GM19240 (cell line): ENCODE data around the gene HOGA1.
"Not testable (repeated sequence)": the region's sequence is repeated elsewhere in the genome, so short reads cannot be mapped to it uniquely, and the experiment has no call there.

Experiments used
- DNase-seq: peaks from one replicate; pipeline ENCODE4 v3.0.0; 2011; ENCODE audit warnings: low spot score; ENCODE audit not compliant: insufficient read length

The HOGA1 gene

DNA sequence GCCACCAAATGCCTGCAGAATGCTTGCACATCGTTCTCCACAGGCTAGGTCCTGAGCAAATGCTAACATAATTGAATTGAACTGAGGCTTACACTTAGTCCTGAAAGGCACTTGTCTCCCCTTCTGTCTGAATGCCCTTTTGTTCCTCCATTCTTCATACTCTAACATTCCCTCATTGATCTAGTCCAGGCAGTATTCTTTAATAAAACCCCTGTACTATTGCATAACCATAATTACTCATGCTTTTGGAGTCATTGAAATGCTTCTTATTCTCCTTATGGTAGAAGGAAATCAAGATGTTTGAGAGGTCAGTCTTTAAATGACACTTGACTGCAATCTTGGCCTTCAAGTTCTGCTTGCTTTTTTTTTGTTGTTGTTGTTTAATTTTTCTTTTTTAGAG, 63.4 kb downstream of the HOGA1 start:
- no peak for DNase-seq

DNA sequence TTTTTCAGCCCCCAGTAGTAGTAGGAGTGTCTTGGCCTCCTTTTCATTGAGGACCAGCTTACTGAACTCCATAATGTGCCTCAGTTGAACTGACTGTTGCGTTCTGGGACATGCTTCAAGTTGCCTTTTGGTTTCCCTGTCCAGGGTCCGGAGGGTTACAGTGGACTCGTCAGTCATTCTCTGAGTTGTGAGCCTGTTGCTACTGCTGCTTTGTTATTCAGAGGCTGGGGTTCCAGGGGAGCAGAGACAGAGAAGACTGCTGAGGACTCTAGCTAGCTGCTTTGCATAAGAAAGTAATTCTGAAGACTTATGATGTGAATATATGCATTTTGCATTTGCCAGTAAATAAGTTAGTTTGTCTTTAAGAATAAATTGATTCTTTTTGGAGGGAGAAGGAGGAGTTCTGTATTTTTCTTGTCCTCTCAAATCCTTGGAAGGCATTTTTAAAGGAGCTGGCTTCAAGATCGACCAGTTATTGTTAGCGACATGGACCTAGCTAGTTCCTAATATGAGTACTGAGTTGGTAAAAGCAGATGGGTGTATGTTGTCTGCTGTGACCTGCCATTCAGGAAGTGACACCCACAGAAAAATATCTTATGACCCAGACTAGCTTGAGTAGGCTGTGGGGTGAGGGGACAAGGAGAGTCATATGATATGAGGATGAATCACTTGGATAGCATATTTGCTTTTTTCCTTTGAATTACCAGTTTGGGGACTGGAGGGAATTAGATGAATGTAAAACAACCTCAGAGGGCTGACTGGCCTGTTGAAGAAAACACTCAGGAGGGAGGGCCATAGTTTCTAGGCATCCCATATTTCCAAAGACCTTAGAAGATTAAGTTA, 64.6 kb downstream of the HOGA1 start:
- no peak for DNase-seq

DNA sequence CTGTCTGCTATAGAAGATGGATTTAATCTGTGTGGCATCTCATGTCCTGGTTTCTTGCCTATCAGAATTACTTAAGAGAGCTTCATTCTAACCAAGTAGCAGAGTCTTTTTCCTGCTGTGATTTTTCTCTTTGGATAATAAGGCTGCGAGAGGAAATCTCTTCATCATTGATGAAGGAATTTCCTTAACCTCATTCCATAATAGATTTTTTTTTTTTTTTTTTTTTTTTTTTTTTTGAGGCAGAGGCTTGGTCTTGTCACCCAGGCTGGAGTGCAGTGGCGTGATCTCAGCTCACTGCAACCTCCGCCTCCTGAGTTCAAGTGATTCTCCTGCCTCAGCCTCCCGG, 65.2 kb downstream of the HOGA1 start:
- DNase-seq, result not testable (repeated sequence)

DNA sequence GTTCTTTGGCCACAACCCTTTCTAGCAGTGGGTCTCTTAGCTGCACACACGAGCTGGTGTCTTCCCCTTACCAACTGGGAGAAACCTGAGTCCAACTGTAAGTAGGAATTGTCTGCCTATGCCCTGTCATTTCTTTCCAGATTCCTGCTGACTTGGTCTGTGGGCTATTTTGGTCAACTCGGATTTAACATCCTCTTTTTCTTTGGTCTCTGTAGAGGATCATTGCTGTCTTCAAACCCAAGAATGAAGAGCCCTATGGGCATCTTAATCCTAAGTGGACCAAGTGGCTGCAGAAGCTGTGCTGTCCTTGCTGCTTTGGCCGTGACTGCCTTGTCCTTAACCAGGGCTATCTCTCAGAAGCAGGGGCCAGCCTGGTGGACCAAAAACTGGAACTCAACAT, 66.5 kb downstream of the HOGA1 start:
- DNase-seq, result no peak

DNA sequence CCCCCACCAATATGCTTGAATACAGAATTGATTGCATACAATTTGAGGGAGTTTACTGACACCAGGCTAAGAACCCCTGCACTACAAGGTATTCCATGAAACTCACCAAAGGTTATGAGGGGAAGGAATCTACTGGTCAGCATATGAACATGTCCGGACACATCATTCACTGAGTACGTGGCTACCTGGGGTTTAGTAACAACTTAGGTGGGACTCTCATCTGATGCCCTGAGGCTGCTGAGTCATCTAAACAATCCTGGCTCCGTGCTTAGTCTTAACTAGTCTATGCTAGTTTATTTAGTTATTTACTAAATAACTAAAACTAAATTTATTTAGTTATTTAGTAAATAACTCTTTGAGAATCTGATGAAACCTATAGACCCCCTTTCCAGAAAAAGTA, 67.6 kb downstream of the HOGA1 start:
- no peak for DNase-seq

DNA sequence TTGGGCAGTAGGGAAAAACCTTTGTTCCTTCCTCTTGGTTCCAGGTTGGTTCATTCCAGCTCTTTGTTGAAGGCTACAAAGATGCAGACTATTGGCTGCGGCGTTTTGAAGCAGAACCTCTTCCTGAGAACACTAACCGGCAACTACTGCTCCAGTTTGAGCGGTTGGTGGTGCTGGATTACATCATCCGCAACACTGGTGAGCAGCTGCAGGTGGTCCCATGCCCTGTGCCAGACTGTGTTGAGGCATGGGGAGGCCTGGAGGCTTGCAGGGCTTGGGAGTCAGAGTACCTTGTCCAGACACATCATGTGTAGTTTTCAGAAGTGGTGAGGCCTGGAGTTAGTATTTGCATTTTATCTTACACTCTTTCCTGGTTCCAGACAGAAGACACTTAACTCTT, 72.6 kb downstream of the HOGA1 start:
- no peak for DNase-seq

DNA sequence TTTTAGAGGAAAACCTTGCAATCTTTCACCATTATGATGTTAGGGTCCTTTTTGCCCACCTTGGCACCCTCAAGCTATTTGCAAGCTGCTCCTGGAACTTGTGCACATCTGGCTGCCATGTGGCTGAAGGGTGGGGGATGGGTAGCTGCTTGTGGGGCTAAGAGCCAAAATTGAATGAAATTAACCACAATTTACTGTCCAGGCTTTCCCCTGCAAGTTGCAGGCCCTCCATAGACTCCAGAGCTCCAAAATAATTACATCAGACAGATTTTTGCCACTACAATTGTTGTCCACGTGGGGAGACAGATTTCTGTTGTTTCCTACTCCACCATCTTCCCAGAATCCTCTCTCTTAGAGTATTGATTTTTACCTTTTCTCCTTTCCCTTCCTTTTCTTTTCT, 75.4 kb downstream of the HOGA1 start:
- DNase-seq, result no peak
